Neural crest cell (in vitro differentiated cells): ENCODE data around the gene ZC3H12A. TPM values are rescaled to one million over a fixed set of nuclear protein-coding genes. Genes with fewer than 3 reads are reported as not detected.

Experiments
- DNase-seq: peaks from one replicate; pipeline ENCODE4 v3.0.0; 2021; ENCODE audit warnings: low read depth, mixed read lengths, low spot score
- H3K27ac Mint-ChIP-seq: one replicate; pipeline ENCODE4 v1.8.0; 2021; ENCODE audit warnings: mild to moderate bottlenecking, mixed read lengths; ENCODE audit not compliant: unreplicated experiment
- H3K27me3 Mint-ChIP-seq: 2 replicates; pipeline ENCODE4 v1.8.0; 2021; ENCODE audit warnings: low read depth, mild to moderate bottlenecking, mixed read lengths
- H3K36me3 Mint-ChIP-seq: 2 replicates; pipeline ENCODE4 v1.8.0; 2021; ENCODE audit warnings: low read depth, mild to moderate bottlenecking, mixed read lengths
- H3K4me1 Mint-ChIP-seq: 2 replicates; pipeline ENCODE4 v1.8.0; 2021; ENCODE audit warnings: mixed read lengths
- H3K4me3 Mint-ChIP-seq: one replicate; pipeline ENCODE4 v1.8.0; 2021; ENCODE audit warnings: mild to moderate bottlenecking, mixed read lengths
- H3K9me3 Mint-ChIP-seq: 2 replicates; pipeline ENCODE4 v1.8.0; 2021; ENCODE audit warnings: mixed read lengths
- total RNA-seq: library from RNA; stranded (reverse); gene quantifications from 2 replicates; pipeline ENCODE4 v1.2.1, GENCODE V29; 2021
- TF ChIP-seq, protein P1 (sequence below): fragments of 200-600 bp; sonication (generic); conservative IDR thresholded peaks from 2 replicates; pipeline ENCODE4 v1.5.0; 2021; ENCODE audit warnings: antibody characterized with exemption, mild to moderate bottlenecking

The ZC3H12A gene
- total RNA-seq, 1 donor from 2014 or later, result 3.6 TPM

DNA sequence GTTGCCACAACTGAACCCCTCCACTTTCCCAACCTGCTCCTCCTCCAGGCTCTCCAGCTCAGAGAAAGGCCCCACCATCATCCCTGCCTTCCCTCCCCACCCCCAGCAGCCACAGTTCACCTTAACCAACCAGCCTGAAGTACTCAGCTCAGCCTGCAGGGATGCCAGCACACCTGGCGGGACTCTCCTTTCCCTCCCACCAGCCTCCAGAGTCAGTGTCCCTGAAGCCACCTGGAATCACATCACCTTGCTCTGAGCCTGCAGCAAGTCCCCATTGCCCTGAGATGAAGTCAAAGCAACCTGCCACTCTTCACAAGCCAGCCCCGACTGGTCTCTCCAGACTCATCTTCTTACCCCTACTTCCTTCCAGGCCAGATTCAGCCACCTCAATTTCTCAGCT, 26.2 kb upstream of the ZC3H12A start:
- Mint-ChIP-seq H3K4me3 (no peak overlapping the region), H3K27ac (no peak overlapping the region), H3K27me3 (peaks cover 38% of the 10 kb centered on the region), H3K9me3 (no peaks in the 10 kb centered on the region), H3K4me1 (no peaks in the 10 kb centered on the region), H3K36me3 (no peaks in the 10 kb centered on the region)
- no peak for DNase-seq
- TF ChIP-seq, protein P1, sequence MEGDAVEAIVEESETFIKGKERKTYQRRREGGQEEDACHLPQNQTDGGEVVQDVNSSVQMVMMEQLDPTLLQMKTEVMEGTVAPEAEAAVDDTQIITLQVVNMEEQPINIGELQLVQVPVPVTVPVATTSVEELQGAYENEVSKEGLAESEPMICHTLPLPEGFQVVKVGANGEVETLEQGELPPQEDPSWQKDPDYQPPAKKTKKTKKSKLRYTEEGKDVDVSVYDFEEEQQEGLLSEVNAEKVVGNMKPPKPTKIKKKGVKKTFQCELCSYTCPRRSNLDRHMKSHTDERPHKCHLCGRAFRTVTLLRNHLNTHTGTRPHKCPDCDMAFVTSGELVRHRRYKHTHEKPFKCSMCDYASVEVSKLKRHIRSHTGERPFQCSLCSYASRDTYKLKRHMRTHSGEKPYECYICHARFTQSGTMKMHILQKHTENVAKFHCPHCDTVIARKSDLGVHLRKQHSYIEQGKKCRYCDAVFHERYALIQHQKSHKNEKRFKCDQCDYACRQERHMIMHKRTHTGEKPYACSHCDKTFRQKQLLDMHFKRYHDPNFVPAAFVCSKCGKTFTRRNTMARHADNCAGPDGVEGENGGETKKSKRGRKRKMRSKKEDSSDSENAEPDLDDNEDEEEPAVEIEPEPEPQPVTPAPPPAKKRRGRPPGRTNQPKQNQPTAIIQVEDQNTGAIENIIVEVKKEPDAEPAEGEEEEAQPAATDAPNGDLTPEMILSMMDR, result no peak

DNA sequence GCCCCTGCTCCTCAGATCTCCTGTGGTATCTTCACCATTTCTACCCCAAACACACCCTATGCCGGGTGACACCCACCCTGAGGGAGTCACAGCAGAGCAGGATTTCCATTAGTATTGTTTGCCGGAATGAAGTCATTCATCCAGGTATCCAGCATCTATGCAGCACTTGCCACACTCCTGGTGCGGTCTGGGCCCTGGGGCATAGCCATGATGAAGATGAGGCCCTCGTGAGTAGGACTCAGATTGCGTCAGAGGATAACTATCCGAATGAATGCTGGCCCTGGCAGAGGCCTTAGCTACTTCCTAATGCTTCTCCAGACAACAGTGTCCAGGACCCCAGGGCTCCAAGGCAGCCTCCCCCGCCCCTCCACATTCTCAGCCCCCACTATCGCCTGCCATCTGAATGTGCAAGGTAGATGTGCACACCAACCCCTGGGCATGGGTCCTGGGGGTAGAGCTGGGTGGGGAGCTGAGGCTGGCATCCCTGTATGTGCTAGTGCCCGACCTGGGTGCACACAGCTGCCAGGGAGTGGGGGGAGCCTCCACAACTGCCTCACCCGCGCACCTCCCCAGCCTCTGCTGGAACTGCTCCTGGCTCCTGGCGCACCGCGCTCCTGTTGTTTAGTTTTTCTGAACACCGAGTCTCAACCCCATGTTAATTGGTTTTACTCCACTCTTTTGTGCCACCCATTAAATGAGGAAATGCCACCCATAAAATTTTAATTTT, 25.5 kb upstream of the ZC3H12A start:
- Mint-ChIP-seq H3K9me3 (no peaks in the 10 kb centered on the region), H3K36me3 (no peaks in the 10 kb centered on the region), H3K27ac (no peak overlapping the region), H3K4me3 (no peak overlapping the region), H3K4me1 (no peaks in the 10 kb centered on the region), H3K27me3 (peaks cover 31% of the 10 kb centered on the region)
- DNase-seq, result no peak
- TF ChIP-seq, protein P1, result no peak

DNA sequence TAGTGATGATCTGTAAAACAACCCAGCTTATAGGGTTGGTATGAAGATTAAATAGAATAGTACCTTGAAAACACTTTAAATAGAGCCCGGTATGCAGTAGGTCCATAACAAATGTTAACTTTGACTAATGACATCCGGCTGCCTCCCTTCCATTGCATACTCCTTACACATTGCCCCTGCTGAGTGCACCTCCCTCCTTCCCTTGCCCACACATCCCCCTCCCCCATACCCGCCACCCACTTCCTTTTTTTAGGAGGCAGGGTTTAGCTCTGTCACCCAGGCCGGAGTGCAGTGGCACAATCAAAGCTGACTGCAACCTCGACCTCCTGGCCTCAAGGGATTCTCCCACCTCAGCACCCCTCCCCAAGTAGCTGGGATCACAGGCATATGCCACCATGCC, 24.4 kb upstream of the ZC3H12A start:
- Mint-ChIP-seq H3K4me1 (peaks cover 1% of the 10 kb centered on the region), H3K9me3 (no peaks in the 10 kb centered on the region), H3K27me3 (peaks cover 26% of the 10 kb centered on the region), H3K36me3 (no peaks in the 10 kb centered on the region), H3K4me3 (no peak overlapping the region), H3K27ac (no peak overlapping the region)
- DNase-seq, result no peak
- TF ChIP-seq, protein P1, result no peak

DNA sequence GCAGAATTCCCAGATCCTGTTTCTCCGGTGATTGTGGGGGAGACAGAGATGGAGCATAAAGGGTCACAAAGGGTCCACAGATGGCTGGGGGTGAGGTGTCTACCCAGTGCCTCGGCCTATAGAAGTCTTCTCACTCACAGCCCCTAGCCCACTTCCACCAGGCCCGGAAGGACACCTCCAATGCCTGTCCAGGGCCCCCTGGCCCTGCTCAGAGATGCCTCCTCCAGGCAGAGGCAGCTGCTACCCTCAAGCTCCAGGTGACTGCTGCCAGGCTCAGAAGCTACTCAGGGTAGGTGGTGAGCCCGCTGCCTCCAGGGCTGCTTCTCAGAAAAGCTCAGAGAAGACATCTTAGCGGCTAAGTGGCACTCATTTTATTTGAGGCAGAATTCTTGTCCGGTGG, 22.0 kb upstream of the ZC3H12A start:
- peaks cover 3% of the 10 kb centered on the region for H3K4me1 Mint-ChIP-seq
- DNase-seq, result no peak
- no peak overlapping the region for H3K4me3 Mint-ChIP-seq
- no peaks in the 10 kb centered on the region for H3K9me3 Mint-ChIP-seq
- H3K27ac Mint-ChIP-seq, result no peak overlapping the region
- H3K27me3 Mint-ChIP-seq, result peaks cover 9% of the 10 kb centered on the region
- H3K36me3 Mint-ChIP-seq, result no peaks in the 10 kb centered on the region
- TF ChIP-seq, protein P1, result no peak

DNA sequence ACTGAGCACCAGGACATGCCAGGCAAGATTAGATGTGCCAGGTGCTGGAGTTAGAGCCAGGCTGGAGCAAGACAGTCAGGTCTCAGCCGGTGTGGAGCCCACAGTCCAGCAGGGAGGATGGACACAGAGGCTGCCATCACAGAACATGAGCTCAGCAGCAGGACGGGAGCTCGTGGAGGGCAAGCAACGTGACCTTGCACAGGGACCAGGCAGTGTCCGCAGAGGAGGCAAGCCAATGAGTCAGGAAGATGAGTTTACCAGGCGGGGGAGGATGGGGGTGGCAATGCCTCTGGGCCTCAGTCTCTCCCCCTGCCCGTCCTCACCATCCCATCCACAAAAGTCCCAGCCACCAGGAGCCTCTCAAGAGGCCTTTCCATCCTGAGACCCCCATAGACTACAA, 20.7 kb upstream of the ZC3H12A start:
- Mint-ChIP-seq H3K4me1 (peaks cover 3% of the 10 kb centered on the region), H3K27me3 (peaks cover 5% of the 10 kb centered on the region), H3K36me3 (no peaks in the 10 kb centered on the region), H3K9me3 (no peaks in the 10 kb centered on the region), H3K4me3 (no peak overlapping the region), H3K27ac (no peak overlapping the region)
- TF ChIP-seq, protein P1, result no peak
- no peak for DNase-seq
